OCI-LY3 (cell line): Measurements from ENCODE around the gene BTBD9.
"Not testable (repeated sequence)": the region's sequence is repeated elsewhere in the genome, so short reads cannot be mapped to it uniquely, and the experiment has no call there.

ENCODE experiments used
- H2AFZ ChIP-seq: fragments of 200-600, 300-600 bp; shearing (Covaris generic); 2 replicates; pipeline ENCODE4 v1.6.0; 2014; ENCODE audit warnings: antibody characterized with exemption, low read depth, low read length
- H3K27ac ChIP-seq: fragments of 200-600, 300-600 bp; sonication (generic); 2 replicates; pipeline ENCODE4 v1.5.1; 2014; ENCODE audit warnings: mild to moderate bottlenecking, low read length, moderate library complexity, mixed read lengths
- H3K27me3 ChIP-seq: fragments of 200-600, 300-600 bp; sonication (generic); 2 replicates; pipeline ENCODE4 v1.6.1; 2014; ENCODE audit warnings: low read depth, low read length, mixed read lengths
- H3K36me3 ChIP-seq: fragments of 200-600, 300-600 bp; sonication (generic); replicated peaks from 2 replicates; pipeline ENCODE3; 2014; ENCODE audit warnings: low read depth, low read length, mixed read lengths
- H3K4me1 ChIP-seq: fragments of 300-600, 200-600 bp; sonication (generic); 2 replicates; pipeline ENCODE4 v1.6.1; 2014; ENCODE audit warnings: low read length, mixed read lengths
- H3K4me2 ChIP-seq: fragments of 200-600, 300-600 bp; sonication (generic); 2 replicates; pipeline ENCODE4 v1.6.1; 2014; ENCODE audit warnings: low read length, mixed read lengths
- H3K4me3 ChIP-seq: fragments of 300-600, 200-600 bp; sonication (generic); 2 replicates; pipeline ENCODE4 v1.5.1; 2014; ENCODE audit warnings: antibody characterized with exemption, mild to moderate bottlenecking, low read length, moderate library complexity
- H3K79me2 ChIP-seq: fragments of 300-600, 200-600 bp; shearing (Covaris generic); 2 replicates; pipeline ENCODE4 v1.6.1; 2014; ENCODE audit warnings: mild to moderate bottlenecking, low read length, mixed read lengths
- H3K9ac ChIP-seq: fragments of 300-600, 200-600 bp; shearing (Covaris generic); 2 replicates; pipeline ENCODE4 v1.6.0; 2014; ENCODE audit warnings: mild to moderate bottlenecking, low read length, moderate library complexity
- H3K9me3 ChIP-seq: fragments of 200-600, 300-600 bp; shearing (Covaris generic); 2 replicates; pipeline ENCODE4 v1.6.1; 2014; ENCODE audit warnings: low read length, mixed read lengths; ENCODE audit not compliant: insufficient read depth
- H4K20me1 ChIP-seq: fragments of 200-600, 300-600 bp; sonication (generic); 2 replicates; pipeline ENCODE4 v1.6.1; 2016; ENCODE audit warnings: low read length, mixed read lengths; ENCODE audit not compliant: insufficient read depth
- EZH2phosphoT487 ChIP-seq: fragments of 200-600 bp; shearing (Covaris generic); IDR thresholded peaks from 2 replicates; pipeline ENCODE4 v1.6.1; 2018; ENCODE audit warnings: antibody characterized with exemption, mixed run types, low read depth
- TF ChIP-seq, protein P1 (sequence below): fragments of 200-600, 300-600 bp; sonication (generic); IDR thresholded peaks from 2 replicates; pipeline ENCODE4 v1.5.1; 2014; ENCODE audit warnings: antibody characterized with exemption, low read length, low read depth

Gene BTBD9

DNA sequence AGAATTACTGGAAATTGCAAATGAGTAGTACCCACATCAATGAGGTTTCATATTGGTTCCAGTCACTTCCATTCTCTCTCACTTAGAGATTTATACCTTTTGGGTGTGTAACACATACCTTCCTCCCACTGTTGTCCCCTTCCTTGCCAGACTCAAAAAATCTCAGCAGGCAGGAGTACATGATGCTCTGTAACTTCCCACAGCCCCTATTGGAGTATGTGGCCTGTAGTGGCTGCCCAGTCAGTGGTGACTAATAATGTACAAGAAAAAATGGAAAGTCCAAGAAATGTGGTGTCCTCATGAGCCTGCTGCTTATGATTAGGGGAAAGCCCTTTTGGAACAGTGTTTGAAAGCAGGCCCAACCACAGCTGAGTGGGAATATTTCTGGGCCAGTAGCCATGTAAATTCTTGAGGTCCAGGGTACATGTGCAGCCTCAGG, 508.2 kb downstream of the BTBD9 start:
- no peak overlapping the region for H3K4me3 ChIP-seq
- peaks cover 8% of the 10 kb centered on the region; the same call in 1 of the 2 replicates for H3K79me2 ChIP-seq

DNA sequence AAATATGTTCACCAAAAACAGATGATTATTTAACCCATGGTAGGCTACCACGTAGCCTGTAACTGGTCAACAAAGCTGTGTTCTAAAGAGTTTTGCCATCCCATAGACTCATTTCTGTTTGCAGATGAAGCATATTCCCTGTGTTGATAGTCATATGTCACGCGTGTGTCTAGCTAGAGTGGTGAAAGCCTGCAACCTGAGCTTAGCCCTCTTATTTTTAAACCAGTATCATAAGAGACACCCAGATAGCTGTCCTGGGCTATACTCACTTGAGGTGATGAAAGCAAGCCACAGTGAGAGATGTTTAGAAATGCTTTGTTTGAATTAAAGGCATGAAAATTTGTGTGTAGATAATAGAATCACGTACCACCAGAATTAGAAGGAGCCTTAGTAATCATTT, 512.4 kb downstream of the BTBD9 start:
- peaks cover 8% of the 10 kb centered on the region for H3K4me1 ChIP-seq
- no peaks in the 10 kb centered on the region for H3K36me3 ChIP-seq
- no peaks in the 10 kb centered on the region for H3K27me3 ChIP-seq
- no peak overlapping the region for H3K27ac ChIP-seq
- H3K9ac ChIP-seq, result no peak overlapping the region
- H4K20me1 ChIP-seq, result no peaks in the 10 kb centered on the region
- no peaks in the 10 kb centered on the region for H3K9me3 ChIP-seq
- H3K4me2 ChIP-seq, result no peak overlapping the region
- no peak overlapping the region for H3K4me3 ChIP-seq
- no peak overlapping the region for H2AFZ ChIP-seq
- no peak for TF ChIP-seq EZH2phosphoT487
- TF ChIP-seq, protein P1, sequence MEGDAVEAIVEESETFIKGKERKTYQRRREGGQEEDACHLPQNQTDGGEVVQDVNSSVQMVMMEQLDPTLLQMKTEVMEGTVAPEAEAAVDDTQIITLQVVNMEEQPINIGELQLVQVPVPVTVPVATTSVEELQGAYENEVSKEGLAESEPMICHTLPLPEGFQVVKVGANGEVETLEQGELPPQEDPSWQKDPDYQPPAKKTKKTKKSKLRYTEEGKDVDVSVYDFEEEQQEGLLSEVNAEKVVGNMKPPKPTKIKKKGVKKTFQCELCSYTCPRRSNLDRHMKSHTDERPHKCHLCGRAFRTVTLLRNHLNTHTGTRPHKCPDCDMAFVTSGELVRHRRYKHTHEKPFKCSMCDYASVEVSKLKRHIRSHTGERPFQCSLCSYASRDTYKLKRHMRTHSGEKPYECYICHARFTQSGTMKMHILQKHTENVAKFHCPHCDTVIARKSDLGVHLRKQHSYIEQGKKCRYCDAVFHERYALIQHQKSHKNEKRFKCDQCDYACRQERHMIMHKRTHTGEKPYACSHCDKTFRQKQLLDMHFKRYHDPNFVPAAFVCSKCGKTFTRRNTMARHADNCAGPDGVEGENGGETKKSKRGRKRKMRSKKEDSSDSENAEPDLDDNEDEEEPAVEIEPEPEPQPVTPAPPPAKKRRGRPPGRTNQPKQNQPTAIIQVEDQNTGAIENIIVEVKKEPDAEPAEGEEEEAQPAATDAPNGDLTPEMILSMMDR, result no peak
- peaks cover 3% of the 10 kb centered on the region; the same call in 1 of the 2 replicates for H3K79me2 ChIP-seq

More for the DNA sequence above, 508.2 kb downstream of the BTBD9 start:
- Histone ChIP-seq H4K20me1 (peaks cover 7% of the 10 kb centered on the region; the same call in 1 of the 2 replicates), H3K9ac (no peak overlapping the region), H3K36me3 (peaks cover 5% of the 10 kb centered on the region), H3K9me3 (no peaks in the 10 kb centered on the region), H2AFZ (no peak overlapping the region), H3K4me1 (peaks cover 15% of the 10 kb centered on the region), H3K4me2 (no peak overlapping the region), H3K27ac (no peak overlapping the region), H3K27me3 (no peaks in the 10 kb centered on the region)
- no peak for TF ChIP-seq EZH2phosphoT487
- TF ChIP-seq, protein P1, result no peak

- H3K36me3 ChIP-seq, H3K27me3 ChIP-seq, H3K9ac ChIP-seq, H3K4me3 ChIP-seq, H4K20me1 ChIP-seq, H3K9me3 ChIP-seq, H3K79me2 ChIP-seq, H2AFZ ChIP-seq, H3K27ac ChIP-seq, H3K4me1 ChIP-seq, H3K4me2 ChIP-seq: not testable (repeated sequence)
Measured at GRCh38 chr6:38124224-38124926, 515.4 kb downstream of the BTBD9 start.

GRCh38 chr6:38119516-38119915, 520.2 kb downstream of the BTBD9 start:
- no peak for TF ChIP-seq EZH2phosphoT487
- TF ChIP-seq, protein P1, result no peak
- Histone ChIP-seq H4K20me1 (peaks cover 10% of the 10 kb centered on the region), H3K9me3 (no peaks in the 10 kb centered on the region), H3K79me2 (no peaks in the 10 kb centered on the region), H3K27me3 (no peaks in the 10 kb centered on the region), H3K4me3 (no peak overlapping the region), H3K27ac (no peak overlapping the region), H3K4me1 (0 out of 2 replicates have a peak, but pooled peaks cover 8% of the 10 kb centered on the region), H3K36me3 (peaks cover 11% of the 10 kb centered on the region), H3K4me2 (no peak overlapping the region), H3K9ac (no peak overlapping the region), H2AFZ (no peak overlapping the region)
